ENCODE measurements around the gene THSD4. TPM values are rescaled to one million over a fixed set of nuclear protein-coding genes. Genes with fewer than 3 reads are reported as not detected.

Gene THSD4
- total and polyA plus RNA-seq, 2 of the 8 experiments (the other 6 are each of a cell fraction or from before 2014, with no cell fraction given) = 2.5 to 6.2 TPM

DNA sequence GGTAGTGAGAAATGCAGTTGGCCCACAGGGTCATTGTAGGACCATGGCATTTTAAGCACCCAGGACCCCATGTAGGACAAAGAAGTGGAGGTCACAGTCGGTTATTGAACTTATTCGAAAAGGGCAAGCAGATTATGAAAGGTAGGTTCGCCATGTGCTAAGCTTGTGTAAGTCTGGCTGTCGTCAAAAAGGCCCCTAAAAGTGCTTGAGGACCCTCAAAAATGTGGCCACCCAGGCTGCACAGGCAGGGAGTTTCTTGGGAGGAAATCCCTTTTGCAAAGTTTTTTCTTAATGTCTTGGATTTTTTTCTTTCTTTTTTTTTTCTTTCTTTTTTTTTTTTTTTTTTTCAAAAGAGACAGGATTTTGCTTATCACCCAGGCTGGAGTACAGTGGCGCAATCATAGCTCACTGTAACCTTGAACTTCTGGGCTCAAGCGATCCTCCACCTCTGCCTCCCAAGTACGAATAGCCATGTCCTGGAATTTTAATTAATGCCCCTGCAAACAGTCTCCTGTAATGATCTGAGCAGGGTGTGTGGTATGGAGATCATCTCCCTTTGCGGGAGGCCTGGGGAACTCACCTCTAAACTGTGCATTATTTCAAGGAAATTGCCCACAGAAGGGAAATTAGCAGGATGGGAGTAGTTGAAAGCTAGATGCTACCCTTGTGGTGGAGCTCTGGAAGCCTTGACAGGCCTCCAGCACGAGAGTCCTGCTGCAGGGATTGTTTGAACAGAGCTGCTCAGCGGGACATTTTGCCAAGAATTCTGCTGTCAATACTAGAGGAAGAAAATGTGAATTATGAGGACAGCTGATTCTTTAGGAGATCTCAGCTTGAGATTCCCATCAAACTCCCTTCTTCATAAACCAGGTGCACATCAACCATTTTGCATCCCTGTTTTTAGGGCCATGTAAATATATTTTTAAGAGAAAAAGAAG, 28.4 kb downstream of the THSD4 start (continued):
- no peak for TF ChIP-seq CREB1 (IDR thresholded peaks at IDR 0.05)

Data from H1 (cell line).